HG03439 (cell line): Measurements from ENCODE around the gene FBN2.

Experiments used
- ATAC-seq: cut with Tn5 transposase; IDR thresholded peaks from one replicate; pipeline ENCODE4 v1.9.1; 2021; ENCODE audit warnings: mild to moderate bottlenecking, moderate library complexity; ENCODE audit not compliant: unreplicated experiment

The FBN2 gene

DNA sequence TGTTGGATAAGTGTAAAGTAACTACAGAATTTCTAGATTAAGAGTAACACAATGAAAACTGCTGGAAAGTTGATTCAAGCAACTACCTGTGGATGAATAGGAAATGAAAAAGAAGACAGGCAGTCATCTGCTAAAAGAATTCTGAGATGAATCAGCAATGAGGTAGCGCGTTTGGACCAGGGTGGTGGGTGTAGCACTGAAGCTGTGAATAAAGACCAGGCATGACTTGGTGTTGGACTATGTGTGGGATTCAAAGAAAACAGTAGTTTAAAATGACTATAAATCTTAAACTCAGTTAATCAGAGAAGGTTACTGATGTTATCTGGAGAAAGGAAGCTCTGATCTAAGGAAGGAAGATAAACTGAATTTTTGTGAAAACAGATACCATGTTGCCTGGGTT is 159.8 kb downstream of the FBN2 start:
- ATAC-seq = no peak

DNA sequence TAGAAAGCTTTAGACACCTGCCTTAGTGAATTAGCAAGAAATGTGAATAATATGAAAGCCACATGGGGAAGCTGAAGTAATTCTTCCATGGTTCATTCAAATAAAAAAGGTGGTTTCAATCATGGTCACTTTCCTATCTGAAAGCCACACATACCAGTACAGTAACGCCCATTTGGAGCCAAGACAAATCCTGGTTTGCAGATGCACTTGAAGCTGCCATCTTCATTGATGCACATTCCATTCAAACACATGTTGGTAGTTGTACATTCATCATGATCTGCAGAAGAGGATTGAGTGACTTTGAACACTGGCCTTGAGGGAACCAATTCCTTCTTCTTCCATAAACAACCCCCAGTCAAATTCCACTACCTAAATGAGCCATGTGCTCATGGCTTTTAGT is 161.5 kb downstream of the FBN2 start:
- no peak for ATAC-seq

DNA sequence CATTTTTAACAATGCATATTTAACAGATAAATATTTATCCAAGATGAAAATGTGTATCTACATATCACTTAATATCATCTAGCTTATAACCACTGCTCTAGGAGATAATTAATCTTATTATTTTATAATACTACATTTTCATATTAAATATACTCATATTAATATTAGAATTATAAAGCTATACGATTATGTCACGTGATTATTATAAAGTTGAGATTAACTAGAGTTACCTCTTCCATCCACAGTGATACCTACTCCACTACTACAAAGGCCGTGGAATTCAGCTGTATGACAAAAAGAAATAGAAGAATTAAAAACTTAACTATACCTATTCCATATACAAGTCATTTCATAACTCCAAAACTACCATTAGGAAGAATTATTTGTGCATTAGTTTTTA is 171.9 kb downstream of the FBN2 start:
- no peak for ATAC-seq

DNA sequence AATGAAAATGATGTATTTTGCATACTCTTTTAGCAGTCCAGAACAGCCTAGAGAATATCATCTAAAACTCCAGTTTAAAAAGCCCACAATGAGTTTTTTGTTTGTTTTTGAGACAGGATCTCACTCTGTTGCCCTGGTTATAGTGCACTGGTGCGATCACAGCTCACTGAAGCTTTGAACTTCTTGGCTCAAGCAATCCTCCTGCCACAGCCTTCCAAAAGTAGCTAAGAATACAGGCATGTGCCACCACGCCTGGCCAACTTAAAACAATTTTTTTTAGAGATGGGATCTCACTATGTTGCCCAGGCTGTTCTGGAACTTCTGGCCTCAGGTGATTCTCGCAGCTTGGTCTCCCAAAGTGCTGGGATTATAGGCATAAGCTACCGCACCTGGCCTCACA is 175.7 kb downstream of the FBN2 start:
- ATAC-seq = no peak

DNA sequence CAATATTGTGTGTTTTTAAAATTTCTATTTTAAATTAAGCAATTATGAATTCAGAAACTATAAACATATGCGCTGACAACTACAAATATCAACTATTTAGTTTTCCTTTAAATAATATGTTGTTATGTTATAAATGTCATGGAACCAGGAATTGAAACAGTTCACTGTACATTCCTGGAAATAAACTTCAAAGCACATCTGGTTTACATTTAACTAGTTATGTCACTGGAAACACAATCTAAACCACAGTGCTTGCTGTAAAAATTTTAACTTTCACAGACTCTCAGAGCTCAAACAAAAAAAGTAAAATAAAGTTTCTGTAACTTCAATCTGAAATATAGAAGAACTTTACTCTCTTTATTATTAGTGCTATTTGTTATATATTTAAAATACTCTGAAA is 179.2 kb downstream of the FBN2 start:
- ATAC-seq = no peak

DNA sequence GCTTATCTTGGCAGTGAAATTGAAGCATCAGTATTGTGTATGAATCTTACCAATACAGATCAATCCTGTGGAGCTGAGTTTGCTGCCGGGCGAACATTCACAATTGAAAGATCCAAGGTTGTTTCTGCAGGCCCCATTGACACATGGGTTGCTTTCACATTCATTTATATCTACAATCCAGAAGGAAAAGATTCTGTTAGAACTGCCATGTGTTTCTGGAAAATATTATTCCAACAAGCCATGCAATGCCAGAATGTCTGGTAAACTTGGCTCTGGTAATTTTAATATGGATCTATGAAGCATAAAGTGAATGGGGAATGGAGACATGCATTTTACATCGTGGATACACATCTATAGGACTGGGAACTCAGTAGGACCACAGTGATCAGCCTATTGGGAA is 180.8 kb downstream of the FBN2 start:
- ATAC-seq = no peak

DNA sequence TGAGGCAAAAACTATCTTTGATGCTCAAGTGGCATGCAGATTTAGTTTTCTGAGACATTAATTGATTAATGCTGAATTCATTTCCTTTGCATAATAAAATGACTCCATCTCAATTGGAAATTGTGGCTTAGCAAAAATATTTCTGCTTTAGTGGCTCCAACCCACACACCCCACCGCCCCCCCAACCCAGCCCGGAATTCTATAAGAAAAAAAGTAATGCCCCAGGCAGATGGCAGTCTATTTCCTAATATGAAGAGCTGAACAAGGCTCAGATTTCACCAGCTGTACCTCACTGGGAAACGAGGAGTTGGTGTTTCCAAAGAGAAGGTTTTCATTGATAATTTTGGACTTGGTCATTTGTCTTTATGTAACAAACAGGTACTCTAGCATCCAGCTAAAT is 182.1 kb downstream of the FBN2 start:
- ATAC-seq = no peak

DNA sequence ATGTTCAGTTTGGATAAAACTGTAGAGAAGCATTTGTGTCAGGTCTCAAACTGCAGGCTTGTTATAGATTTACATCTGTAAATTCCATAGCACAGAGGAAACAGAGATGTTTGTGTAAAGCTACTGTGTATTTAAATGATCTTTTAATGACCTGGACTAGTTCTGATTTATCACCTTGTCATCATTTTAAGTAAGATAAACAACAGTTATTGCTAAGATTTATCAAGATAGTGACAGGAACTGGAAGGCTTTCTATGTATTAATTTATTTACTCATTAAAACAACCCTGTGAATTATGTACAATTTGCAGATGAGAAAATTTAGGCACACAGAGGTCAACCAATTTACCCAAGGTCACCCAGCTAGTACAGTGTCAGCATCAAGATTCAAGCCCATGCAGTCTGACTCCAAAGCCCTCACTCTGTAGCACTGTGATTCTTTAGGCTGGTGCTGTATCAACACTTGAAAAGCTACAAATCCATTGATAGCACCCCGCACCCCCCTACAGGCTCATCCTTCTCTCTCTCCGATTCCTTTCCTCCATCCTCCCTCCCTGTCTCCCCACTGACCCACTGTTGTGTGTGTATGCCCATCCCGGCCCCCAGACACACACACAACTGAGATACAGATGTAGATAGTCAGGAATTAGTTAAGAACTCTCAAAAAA is 184.5 kb downstream of the FBN2 start:
- ATAC-seq = no peak

DNA sequence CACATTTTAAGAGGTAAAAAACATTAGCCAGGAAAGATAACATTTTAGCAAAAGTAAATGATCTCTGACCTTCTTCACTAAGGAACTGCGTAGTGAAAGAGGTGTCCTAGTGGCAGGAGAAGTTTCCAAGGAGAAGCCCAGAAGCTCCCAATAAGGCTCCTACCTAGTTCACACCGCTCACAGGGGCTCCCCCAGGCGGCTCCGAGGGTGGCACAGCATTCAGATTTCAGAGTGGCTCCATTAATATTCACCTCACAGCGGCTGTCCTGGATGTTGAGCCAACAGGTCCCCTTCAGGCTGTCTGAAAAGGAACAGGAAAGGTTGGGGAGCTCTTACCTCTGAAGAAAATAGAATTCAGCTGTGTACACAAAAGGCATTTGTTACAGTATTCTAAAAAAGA is 187.3 kb downstream of the FBN2 start:
- no peak for ATAC-seq

DNA sequence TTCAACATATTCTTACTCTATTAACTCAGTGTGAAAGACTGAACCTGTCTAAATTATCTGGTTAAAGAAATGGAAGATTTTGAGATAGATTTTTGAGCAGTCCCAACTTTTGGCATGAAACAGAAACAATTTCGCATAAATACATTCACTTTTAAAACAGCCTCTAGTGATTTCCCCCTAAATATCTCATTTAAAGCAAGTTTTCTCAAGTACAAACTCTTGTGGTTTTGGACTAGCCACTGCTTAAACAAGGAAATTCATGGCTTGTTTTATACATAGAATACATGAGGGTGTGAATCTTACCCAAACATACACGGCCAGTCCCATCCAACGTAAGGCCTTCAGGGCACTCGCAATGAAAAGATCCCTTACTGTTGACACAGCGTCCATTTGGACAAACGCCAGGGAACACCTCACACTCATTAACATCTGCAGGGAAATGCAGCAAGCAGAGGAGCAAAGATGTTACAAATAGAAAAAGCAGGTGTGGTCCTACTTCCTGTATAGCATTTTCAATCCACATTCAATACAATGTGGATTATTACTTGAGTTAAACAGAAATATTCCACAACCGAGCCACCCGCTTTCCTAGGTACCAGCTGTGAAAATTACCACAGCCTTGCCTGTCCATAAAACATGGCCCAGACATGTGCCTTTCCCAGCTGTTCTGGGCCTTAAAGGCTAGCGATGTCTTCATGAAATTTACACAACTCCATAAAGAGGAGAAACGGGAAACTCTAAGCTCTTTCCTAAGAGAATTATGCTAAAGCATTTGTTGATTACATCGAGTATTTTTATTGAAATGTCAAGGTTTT is 188.8 kb downstream of the FBN2 start:
- no peak for ATAC-seq

DNA sequence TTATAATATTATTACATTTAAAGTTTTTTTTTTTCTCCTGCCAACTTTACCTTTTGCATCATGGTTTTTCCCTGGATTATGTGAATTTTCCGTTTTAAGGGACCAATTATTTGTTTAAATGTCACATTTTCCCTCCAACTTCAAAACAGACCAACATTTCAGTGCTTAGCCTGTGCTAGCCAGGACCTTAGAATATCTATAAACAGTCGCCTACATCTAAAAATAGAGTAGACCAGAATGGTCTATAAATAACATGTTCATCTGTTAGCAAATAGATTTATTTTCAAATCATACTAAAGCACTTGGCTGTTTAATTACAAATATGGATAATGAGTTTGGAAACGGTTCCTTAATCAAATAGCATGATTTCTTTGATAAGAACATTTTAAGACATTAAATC is 192.0 kb downstream of the FBN2 start:
- ATAC-seq = no peak

DNA sequence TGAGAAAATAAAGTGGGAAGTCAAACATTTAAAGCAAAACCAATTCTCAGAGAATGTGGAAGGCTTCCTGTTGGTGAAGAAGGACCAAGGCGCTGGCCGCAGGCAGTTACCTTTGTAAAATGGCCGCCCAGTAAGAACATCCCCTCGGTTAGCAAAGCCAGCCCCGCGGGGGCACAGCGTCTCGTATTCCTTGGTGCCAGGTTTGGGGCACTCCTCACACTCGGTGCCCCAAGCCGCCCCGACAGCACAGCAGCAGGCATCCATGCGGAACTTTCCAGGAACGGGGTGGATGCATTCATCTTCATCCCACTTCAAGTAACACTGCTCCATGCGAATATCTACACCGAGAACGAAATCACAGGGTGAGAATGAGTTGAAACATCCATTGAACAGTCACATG is 192.8 kb downstream of the FBN2 start:
- no peak for ATAC-seq

DNA sequence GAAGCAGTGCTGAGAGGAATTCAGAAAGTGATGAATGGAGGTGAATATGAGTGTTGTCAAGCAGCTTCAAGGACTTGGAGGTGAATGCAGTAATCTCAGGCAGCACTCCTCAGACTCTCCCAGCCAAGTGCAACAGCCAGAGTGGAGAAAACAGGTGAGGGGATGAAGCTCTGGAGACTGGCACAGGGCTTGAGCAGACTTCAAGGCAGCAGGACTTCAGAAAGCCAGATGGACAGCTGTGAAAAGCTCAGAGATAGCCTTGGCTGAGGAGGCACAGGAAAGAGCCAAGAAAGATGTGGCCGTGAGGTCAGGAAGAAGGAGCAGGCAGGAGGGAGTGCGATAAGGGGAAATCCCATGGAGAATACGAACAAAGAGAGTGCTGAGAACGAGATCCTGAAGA is 194.9 kb downstream of the FBN2 start:
- no peak for ATAC-seq

DNA sequence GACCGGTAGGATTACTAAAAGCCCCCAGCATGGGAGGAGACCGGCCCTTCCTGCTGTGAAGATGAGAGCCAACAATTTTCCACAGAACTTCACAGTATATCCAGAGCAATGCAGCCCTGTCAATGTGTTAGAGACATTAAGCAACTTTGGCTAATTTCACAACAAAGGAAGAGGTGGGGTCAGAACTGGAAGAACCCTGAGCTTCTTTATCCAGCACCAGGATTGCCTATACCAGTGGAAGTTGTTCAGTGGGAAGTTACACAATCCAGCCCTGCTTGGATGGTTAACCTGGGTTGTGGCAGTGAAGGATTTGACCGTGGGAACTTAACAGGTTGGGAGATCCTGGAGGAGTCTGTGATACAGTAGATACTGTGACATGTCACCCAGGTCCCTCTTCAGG is 197.0 kb downstream of the FBN2 start:
- ATAC-seq = no peak

DNA sequence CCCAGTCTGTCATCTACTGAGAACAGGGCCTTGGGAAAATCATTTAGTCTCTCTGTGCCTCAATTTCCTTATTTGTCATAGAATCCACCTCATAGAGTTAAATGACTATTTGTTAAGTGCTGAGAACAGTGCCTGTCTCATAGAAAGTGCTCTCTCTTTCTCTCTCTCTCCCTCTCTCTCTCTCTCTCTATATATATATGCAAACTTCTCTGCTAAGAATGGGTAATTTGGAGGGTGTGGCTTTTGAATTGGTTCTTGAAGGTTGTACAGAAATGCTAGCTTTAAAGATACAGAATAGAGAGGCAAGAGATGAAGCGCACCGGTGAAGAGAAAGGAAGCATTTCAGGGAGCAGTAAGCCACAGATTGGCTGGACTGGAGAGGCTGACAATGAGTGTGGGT is 197.4 kb downstream of the FBN2 start:
- no peak for ATAC-seq

DNA sequence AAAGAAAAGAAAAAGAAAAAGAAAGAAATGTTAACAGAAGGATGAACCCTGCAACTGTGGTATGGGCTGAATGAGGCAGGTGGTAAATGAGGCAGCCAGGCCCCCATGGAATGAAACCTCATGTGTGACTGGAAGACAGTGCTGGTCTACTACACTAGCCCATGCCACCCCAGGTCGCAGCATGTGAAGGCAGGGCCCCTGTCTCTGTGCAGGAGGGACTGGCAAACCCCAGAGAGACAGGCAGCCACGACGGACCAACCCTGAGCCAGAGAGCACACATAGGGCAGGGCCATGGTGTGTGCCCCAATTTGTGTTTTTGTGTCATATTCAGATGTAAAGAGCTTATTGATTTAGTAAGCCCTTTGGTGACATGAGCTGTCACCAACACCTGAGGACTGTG is 198.5 kb downstream of the FBN2 start:
- no peak for ATAC-seq

DNA sequence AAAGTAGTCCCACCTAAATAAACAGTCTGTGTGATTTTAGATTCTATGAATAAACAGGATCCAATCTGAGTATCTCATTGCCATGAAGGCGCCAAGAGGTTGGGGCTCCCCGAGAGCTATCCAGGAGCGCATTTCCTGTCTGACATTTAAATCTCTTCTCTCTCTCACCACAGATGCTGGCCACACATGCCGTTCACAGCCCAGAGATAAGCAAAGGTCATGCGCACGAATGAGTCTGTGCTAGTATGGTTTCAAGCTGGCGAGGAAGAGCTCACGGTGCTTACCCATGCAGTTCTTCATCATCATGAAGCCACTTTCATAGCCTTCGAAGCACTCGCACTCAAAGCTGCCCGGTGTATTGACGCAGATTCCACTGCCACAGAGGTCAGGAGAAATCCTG is 199.4 kb downstream of the FBN2 start:
- ATAC-seq = no peak

DNA sequence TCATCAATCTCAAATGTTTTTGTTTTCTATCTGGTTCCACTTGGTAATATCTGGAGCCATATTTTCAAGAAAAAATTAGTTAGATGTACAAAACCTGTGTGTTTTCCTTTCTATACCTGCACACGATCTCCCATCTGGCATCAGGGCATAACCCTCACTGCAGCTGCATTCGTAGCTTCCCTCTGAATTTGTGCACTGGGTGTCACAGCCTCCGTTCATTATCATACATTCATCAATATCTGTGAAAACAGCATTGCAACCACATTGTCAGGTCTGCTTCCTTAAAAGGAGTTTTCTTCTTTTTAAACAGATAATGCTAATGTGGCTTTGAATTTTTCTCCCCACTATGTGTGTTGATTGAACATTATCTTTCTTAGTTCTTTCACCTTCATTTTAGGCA is 202.7 kb downstream of the FBN2 start:
- no peak for ATAC-seq

DNA sequence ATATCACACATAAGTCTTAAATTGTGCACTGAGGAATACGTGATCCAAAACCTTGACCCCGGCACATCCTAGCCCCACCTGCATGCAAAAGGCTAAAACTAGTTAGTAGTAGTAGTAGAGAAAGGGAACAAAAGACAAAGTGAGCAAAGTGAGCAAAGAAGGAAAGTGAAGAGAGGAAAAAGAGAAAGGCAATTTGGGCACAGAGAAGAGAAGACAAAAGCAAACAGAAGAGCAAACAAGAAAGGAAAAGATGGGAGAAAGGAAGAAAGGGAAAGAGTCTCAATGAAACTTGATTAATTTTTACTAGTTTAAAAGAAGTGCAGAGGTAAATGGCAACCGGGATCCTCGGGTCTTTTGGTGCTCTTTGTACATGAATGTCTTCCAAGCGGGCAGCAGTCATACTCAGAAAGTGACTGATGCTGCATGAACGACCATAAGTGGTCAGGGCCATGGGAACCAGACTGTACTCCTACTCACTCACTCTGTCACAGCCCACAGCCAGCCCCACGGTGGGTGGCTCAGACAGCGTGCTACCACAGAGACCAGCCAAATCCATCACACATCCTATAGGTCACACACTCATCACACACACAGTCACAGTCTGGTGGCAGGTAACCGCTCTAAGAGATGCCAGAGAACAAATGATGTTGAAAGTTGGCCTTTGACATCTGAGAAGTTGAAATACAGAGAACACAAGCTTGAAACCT is 203.9 kb downstream of the FBN2 start:
- no peak for ATAC-seq

DNA sequence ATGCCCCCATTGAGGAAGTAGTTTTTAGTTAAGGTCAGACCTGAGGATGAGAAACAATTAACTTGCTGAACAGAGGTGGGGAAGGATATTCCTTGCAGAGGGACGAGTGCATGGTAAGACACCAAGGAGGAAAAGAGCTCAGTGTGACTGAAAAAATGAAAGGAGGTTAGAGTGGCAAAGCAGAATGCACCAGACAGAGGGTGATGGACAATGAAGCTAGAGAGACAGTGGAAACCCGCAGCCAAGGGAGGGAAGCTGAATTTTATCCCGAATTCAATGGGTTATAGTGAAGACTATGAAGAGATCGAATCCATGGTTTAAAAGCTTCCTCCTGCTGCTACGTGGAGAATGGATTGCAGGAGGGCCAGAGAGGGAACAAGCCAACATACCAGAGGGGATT is 206.8 kb downstream of the FBN2 start:
- no peak for ATAC-seq

DNA sequence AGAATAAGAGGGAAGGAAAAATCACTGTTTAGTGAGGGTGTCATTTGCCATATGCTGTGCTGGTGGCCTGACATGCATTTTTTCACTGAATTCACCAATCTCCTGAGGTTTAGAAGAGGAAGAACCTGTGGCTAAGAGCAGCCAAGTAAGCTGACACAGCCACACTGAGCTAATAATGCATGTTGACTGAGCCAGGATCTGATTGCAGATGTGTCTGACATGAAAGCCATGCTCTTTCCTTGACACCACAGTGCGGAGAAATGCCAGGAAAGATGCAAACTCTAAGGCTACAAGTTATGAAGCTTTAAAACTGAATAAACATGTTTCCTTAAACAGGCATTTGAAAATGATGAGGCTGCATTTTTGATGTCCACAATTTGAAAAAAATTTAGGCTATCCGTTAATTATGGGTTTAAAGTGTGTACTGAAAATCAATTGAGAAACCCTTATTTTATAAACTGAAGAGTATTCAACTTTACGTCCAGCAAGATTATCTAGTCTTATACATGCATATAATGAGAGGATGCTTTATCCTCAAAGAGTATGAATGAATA is 208.6 kb downstream of the FBN2 start:
- no peak for ATAC-seq

DNA sequence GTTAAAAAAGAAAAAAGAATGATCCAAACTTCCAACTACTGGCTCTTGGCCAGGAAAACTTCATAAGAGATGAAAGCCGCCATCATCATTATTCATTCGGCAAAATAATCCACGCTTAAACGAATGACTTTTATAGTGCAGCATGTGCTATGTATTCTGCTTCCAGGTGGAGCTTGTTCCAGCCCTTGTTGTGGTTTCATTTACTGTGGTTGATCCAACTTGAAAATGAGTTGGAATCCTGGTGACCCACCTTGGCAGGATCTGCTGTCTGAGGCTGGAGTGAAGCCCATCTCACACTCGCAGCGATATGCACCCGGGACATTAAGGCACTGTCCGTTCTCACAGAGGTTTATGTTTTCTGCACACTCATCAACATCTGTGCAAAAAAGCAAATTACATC is 209.6 kb downstream of the FBN2 start:
- no peak for ATAC-seq
